ENCODE results near the gene ABLIM1.

- TF ChIP-seq RAD21 (CRISPR knock-in tag; IDR thresholded peaks at IDR 0.05) (no peak), ZNF3 (CRISPR knock-in tag; IDR thresholded peaks at IDR 0.05) (no peak), POLR2A (IDR thresholded peaks at IDR 0.05; ENCODE audit: insufficient read depth in 1 of 2, low read depth in 2 of 2, low read length in 2 of 2) (no peak), CEBPB (IDR thresholded peaks at IDR 0.05; ENCODE audit: borderline replicate concordance, low read depth, low read length) (no peak), MAZ (IDR thresholded peaks at IDR 0.05; ENCODE audit: borderline replicate concordance, low read depth, low read length) (no peak), MAZ (CRISPR knock-in tag; IDR thresholded peaks at IDR 0.05; ENCODE audit: low read depth) (no peak), MED13 (CRISPR knock-in tag; IDR thresholded peaks at IDR 0.05) (no peak), CTCF (CRISPR knock-in tag; IDR thresholded peaks at IDR 0.05) (no peak), FOXO1 (CRISPR knock-in tag; IDR thresholded peaks at IDR 0.05) (no peak), JUND (CRISPR knock-in tag; IDR thresholded peaks at IDR 0.05) (no peak), ASH2L (IDR thresholded peaks at IDR 0.05; ENCODE audit: insufficient read length, low read depth, low read length) (no peak), TERF1 (CRISPR knock-in tag; IDR thresholded peaks at IDR 0.05) (no peak)
Measured at GRCh38 chr10:114396464-114396863, 261.6 kb downstream of the ABLIM1 start.

Measured in HepG2 (cell line).